Stimulated activated CD8-positive, alpha-beta memory T cell treated with anti-CD3 and anti-CD28 coated beads, Interleukin-12 subunit alpha, Interleukin-12 subunit beta, amount 100 ng/mL, for 4 hours (primary cell): ENCODE results near the gene SOBP.

Experiments used
- DNase-seq: peaks from one replicate; pipeline ENCODE4 v3.0.0-alpha.2; 2020; ENCODE audit warnings: low read depth

The SOBP gene

GRCh38 chr6:107689951-107690642 is 200.2 kb downstream of the SOBP start:
- DNase-seq, result no peak

DNA sequence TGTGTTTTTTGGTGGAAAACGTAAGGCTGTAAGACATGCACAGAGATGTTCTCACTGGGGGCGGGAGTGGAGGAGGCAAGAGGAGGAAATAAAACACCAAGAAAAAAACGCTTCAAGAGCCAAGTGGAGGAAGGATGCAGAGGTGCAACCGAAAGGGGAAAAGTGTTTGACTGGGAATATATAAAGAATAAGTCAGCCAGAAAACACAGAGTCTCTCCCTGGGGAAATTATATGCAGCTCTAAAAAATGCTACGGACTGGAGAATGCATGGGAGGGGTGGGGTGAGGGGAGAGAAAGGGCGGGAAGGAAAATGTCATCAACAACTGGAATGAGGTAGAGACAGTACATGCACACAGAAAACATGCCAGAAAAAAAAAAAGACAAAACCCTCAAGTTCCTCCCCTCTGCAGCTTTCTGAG is 200.7 kb downstream of the SOBP start:
- no peak for DNase-seq

- no peak for DNase-seq
Observed at GRCh38 chr6:107691062-107691751, 201.3 kb downstream of the SOBP start.

GRCh38 chr6:107692351-107692750 is 202.4 kb downstream of the SOBP start:
- no peak for DNase-seq

GRCh38 chr6:107695061-107695720 is 205.3 kb downstream of the SOBP start:
- DNase-seq, result no peak

- DNase-seq, result no peak
Observed at GRCh38 chr6:107697682-107698081, 207.8 kb downstream of the SOBP start.

DNA sequence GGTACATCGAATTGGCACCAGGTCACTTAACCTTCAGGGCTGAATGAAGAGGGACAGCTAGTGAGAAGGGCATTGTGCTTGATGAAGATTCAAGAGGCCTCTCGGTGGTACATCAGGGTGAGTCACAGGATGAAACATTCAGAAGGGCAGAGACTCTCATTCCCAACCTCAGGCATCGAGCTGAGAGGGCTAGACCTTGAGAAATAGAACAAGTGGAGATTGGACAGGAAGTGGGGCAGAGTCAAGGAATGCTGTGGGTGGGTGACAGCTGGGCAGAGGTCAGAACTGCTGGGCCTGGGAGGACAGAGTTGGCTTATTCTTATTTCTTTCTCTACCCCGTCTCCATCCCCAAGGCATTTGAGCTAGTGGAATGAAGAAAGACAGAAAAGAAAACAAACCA is 208.2 kb downstream of the SOBP start:
- no peak for DNase-seq

- no peak for DNase-seq
Observed at GRCh38 chr6:107699254-107699653, 209.3 kb downstream of the SOBP start.

DNA sequence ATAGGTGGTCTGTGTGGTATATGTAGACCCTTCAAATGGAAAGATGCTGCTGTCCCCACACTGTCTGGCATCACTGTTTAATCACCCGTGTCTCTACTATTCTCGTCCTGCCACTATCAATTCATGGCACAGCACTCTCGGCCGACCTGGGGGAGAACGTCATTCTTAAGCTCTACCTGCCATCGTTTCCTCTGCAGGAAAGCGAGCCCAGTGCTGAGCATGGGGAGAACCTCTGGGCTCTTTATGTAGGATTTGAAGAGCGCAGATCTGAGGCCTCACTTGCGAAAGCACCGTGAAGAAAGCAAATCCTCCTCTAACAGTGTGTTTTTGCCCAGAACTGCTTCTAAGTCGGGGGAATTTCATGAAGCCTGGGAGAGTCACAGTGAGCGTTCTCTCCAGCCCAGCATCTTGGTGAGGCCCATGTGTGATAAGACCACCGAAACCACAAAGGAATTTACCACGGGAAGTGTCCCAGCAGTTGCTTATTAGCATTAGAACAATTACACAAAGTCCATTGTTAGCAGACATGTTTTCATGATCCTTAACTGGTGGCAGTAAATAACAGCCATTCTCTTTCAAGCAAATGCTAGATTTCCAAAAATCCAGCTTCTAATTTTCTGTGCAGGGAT is 209.9 kb downstream of the SOBP start:
- no peak for DNase-seq

GRCh38 chr6:107703606-107704005 is 213.7 kb downstream of the SOBP start:
- DNase-seq, result no peak

GRCh38 chr6:107704347-107705013 is 214.6 kb downstream of the SOBP start:
- no peak for DNase-seq

- DNase-seq, result no peak
Observed at GRCh38 chr6:107706516-107707115, 216.7 kb downstream of the SOBP start.

GRCh38 chr6:107707346-107708275 is 217.7 kb downstream of the SOBP start:
- DNase-seq, result no peak

DNA sequence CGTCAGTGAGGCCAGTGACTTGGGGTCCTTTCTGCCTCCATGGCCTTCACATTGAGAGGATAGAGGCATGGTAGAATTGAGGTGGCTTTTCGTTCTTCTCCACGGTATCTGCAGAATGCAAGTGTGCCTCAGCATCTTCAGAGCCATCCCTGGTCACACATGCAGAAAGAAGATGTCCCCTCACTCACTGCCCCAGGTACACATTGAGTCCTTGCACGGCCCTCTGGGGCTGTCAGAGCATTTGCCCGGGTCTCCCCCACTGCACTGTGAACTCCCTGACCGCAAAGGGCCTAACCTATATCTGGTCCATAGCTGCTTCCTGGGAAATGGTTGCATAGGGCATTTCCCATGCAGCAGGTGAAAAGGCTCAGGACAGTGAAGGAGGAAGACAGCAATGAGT is 218.5 kb downstream of the SOBP start:
- DNase-seq, result no peak

GRCh38 chr6:107709341-107709740 is 219.4 kb downstream of the SOBP start:
- no peak for DNase-seq
